GM23338 (cell line): ENCODE results near the gene JMJD7. TPM values are rescaled to one million over a fixed set of nuclear protein-coding genes. Genes with fewer than 3 reads are reported as not detected.

Experiments used
- ATAC-seq: fragments of 200-7000 bp; cut with Tn5 transposase; 3 replicates; pipeline ENCODE4 v1.9.1; 2020
- DNase-seq: peaks from one replicate; pipeline ENCODE4 v3.0.0-alpha.2; 2015; ENCODE audit warnings: low spot score
- H2AFZ ChIP-seq: fragments of 200-600 bp; sonication (generic); 2 replicates; pipeline ENCODE4 v1.8.0; 2016; ENCODE audit warnings: antibody characterized with exemption, mild to moderate bottlenecking, moderate library complexity
- H3F3A ChIP-seq: fragments of 200-600 bp; sonication (generic); replicated peaks from 2 replicates; pipeline ENCODE4 v1.8.0; 2017; ENCODE audit warnings: antibody characterized with exemption, mixed run types, low read depth
- H3K27ac ChIP-seq: fragments of 200-600 bp; sonication (generic); 2 replicates; pipeline ENCODE4 v1.6.1; 2016; ENCODE audit warnings: low read depth
- H3K27me3 ChIP-seq: fragments of 200-600 bp; sonication (generic); 2 replicates; pipeline ENCODE4 v1.8.0; 2016; ENCODE audit warnings: mild to moderate bottlenecking, mixed run types, moderate library complexity; ENCODE audit not compliant: insufficient read depth
- H3K36me3 ChIP-seq: fragments of 200-600 bp; sonication (generic); 2 replicates; pipeline ENCODE4 v1.8.0; 2016; ENCODE audit warnings: mild to moderate bottlenecking; ENCODE audit not compliant: insufficient read depth
- H3K4me1 ChIP-seq: fragments of 200-600 bp; sonication (generic); 2 replicates; pipeline ENCODE4 v1.8.0; 2016; ENCODE audit warnings: mild to moderate bottlenecking, moderate library complexity; ENCODE audit not compliant: insufficient read depth
- H3K4me2 ChIP-seq: fragments of 200-600 bp; sonication (generic); 2 replicates; pipeline ENCODE4 v1.7.1; 2017; ENCODE audit warnings: mixed run types
- H3K4me3 ChIP-seq: fragments of 200-600 bp; sonication (generic); 2 replicates; pipeline ENCODE4 v1.6.1; 2016; ENCODE audit warnings: mixed run types
- H3K79me2 ChIP-seq: fragments of 200-600 bp; sonication (generic); replicated peaks from 2 replicates; pipeline ENCODE4 v1.8.0; 2017; ENCODE audit warnings: mild to moderate bottlenecking; ENCODE audit not compliant: insufficient read depth
- H3K9me2 ChIP-seq: fragments of 200-600 bp; sonication (generic); 2 replicates; pipeline ENCODE4 v1.8.0; 2017; ENCODE audit not compliant: insufficient read depth
- H4K20me1 ChIP-seq: fragments of 200-600 bp; sonication (generic); replicated peaks from 2 replicates; pipeline ENCODE4 v1.8.0; 2017; ENCODE audit warnings: mild to moderate bottlenecking; ENCODE audit not compliant: insufficient read depth
- H3K27ac Mint-ChIP-seq: 2 replicates; pipeline ENCODE4 v1.8.0; 2020; ENCODE audit warnings: inconsistent platforms, mild to moderate bottlenecking, moderate library complexity, mixed read lengths
- H3K27me3 Mint-ChIP-seq: 3 replicates; pipeline ENCODE4 v1.8.0; 2022; ENCODE audit warnings: low read depth, mild to moderate bottlenecking, moderate library complexity, mixed read lengths, inconsistent platforms; ENCODE audit not compliant: insufficient read depth, poor library complexity
- H3K36me3 Mint-ChIP-seq: 3 replicates; pipeline ENCODE4 v1.8.0; 2021; ENCODE audit warnings: low read depth, mild to moderate bottlenecking, inconsistent platforms, moderate library complexity, mixed read lengths
- H3K4me1 Mint-ChIP-seq: 3 replicates; pipeline ENCODE4 v1.8.0; 2020; ENCODE audit warnings: mild to moderate bottlenecking, inconsistent platforms, mixed read lengths
- H3K4me3 Mint-ChIP-seq: 3 replicates; pipeline ENCODE4 v1.8.0; 2021; ENCODE audit warnings: moderate library complexity, mild to moderate bottlenecking, inconsistent platforms, mixed read lengths
- H3K9me3 Mint-ChIP-seq: 3 replicates; pipeline ENCODE4 v1.8.0; 2020; ENCODE audit warnings: moderate library complexity, mild to moderate bottlenecking, inconsistent platforms, mixed read lengths
- CREB1 ChIP-seq: fragments of 250-450 bp; sonication (Bioruptor Pico); IDR thresholded peaks from 2 replicates; pipeline ENCODE4 v1.5.0; 2020; ENCODE audit warnings: low read depth, mild to moderate bottlenecking, moderate library complexity
- CTCF ChIP-seq, 2 experiments: fragments of 200-600 bp in 1 of 2; sonication (generic) in 1 of 2; conservative IDR thresholded peaks; 2 replicates each; pipeline versions ENCODE4 v1.5.1 to v1.6.1; 2016 to 2017; ENCODE audit warnings: antibody characterized with exemption in 2 of 2, low read depth in 2 of 2, mild to moderate bottlenecking in 2 of 2, moderate library complexity in 1 of 2
- ETS1 ChIP-seq: IDR thresholded peaks from 2 replicates; pipeline ENCODE4 v1.6.1; 2016; ENCODE audit warnings: antibody characterized with exemption
- EZH2 ChIP-seq: fragments of 200-600 bp; sonication (generic); IDR thresholded peaks from one replicate; pipeline ENCODE4 v1.8.0; 2017; ENCODE audit warnings: antibody characterized with exemption, mild to moderate bottlenecking, low read depth; ENCODE audit not compliant: unreplicated experiment
- EZH2phosphoT487 ChIP-seq: fragments of 200-600 bp; sonication (generic); IDR thresholded peaks from one replicate; pipeline ENCODE4 v1.8.1; 2018; ENCODE audit warnings: antibody characterized with exemption; ENCODE audit not compliant: unreplicated experiment
- JUNB ChIP-seq: IDR thresholded peaks from one replicate; pipeline ENCODE4 v1.6.1; 2016; ENCODE audit warnings: antibody characterized with exemption; ENCODE audit not compliant: unreplicated experiment
- NANOG ChIP-seq: IDR thresholded peaks from 2 replicates; pipeline ENCODE4 v1.6.1; 2016; ENCODE audit warnings: antibody characterized with exemption, borderline replicate concordance
- POLR2AphosphoS5 ChIP-seq: IDR thresholded peaks from 2 replicates; pipeline ENCODE4 v1.6.1; 2016; ENCODE audit warnings: antibody characterized with exemption, low read depth
- REST ChIP-seq: IDR thresholded peaks from one replicate; pipeline ENCODE4 v1.6.1; 2018; ENCODE audit warnings: antibody characterized with exemption; ENCODE audit not compliant: unreplicated experiment
- STAT1 ChIP-seq: IDR thresholded peaks from one replicate; pipeline ENCODE4 v1.6.1; 2016; ENCODE audit warnings: antibody characterized with exemption; ENCODE audit not compliant: unreplicated experiment
- ZNF114 ChIP-seq: fragments of 250-450 bp; sonication (Bioruptor Pico); IDR thresholded peaks from 2 replicates; pipeline ENCODE4 v1.5.0; 2020; ENCODE audit warnings: mild to moderate bottlenecking, moderate library complexity
- ZNF331 ChIP-seq: fragments of 250-450 bp; sonication (Bioruptor Pico); IDR thresholded peaks from 2 replicates; pipeline ENCODE4 v1.5.0; 2020; ENCODE audit warnings: low read depth, mild to moderate bottlenecking, moderate library complexity
- polyA plus RNA-seq: library from polyadenylated mRNA; unstranded; fragments of >200 nt; fragmentation: Nextera tagmentation; extraction: Ambion mirVana; gene quantifications from 2 replicates; pipeline ENCODE4 v1.2.1, GENCODE V29; 2016
- total RNA-seq: library from RNA; depleted of rRNA; stranded (reverse); fragments of >200 nt; shearing (Covaris generic); gene quantifications from 2 replicates; pipeline ENCODE4 v1.2.3, GENCODE V29; 2014

Gene JMJD7
- total and polyA plus RNA-seq, 2 experiments from 2014 or later: 8.5 to 9.2 TPM

GRCh38 chr15:41883484-41883825 lies 55.6 kb downstream of the JMJD7 start (continued):
- TF ChIP-seq ETS1 (no peak), JUNB (no peak), NANOG (no peak), CTCF (conservative IDR thresholded peaks at IDR 0.05; ENCODE audit: low read depth in 2 of 2) (no peak), REST (no peak), ZNF331 (CRISPR knock-in tag) (no peak), EZH2phosphoT487 (no peak)

GRCh38 chr15:41884458-41884857 lies 56.6 kb downstream of the JMJD7 start:
- Histone ChIP-seq H3K79me2 (no peaks in the 10 kb centered on the region), H3K27me3 (peaks cover 31% of the 10 kb centered on the region), H3K4me3 (no peak overlapping the region), H3F3A (0 out of 2 replicates have a peak, but pooled peaks cover 4% of the 10 kb centered on the region), H3K9me2 (no peaks in the 10 kb centered on the region), H3K4me2 (no peak overlapping the region), H3K27ac (no peak overlapping the region), H3K36me3 (no peaks in the 10 kb centered on the region), H4K20me1 (no peaks in the 10 kb centered on the region), H3K4me1 (no peaks in the 10 kb centered on the region), H2AFZ (no peak overlapping the region)
- no peaks in the 10 kb centered on the region; the same call in 2 of the 3 replicates for H3K36me3 Mint-ChIP-seq
- no peaks in the 10 kb centered on the region; the same call in 2 of the 3 replicates for H3K9me3 Mint-ChIP-seq
- H3K27ac Mint-ChIP-seq: no peak overlapping the region
- H3K27me3 Mint-ChIP-seq: peaks cover 35% of the 10 kb centered on the region
- no peak overlapping the region for H3K4me3 Mint-ChIP-seq
- ATAC-seq (no peak), DNase-seq (no peak)
- peaks cover 10% of the 10 kb centered on the region for H3K4me1 Mint-ChIP-seq
- TF ChIP-seq EZH2phosphoT487 (no peak), REST (no peak), EZH2 (no peak), CREB1 (CRISPR knock-in tag) (no peak), ZNF331 (CRISPR knock-in tag) (no peak), ZNF114 (no peak), POLR2AphosphoS5 (no peak), NANOG (no peak), STAT1 (no peak), ETS1 (no peak)
